ENCODE results near the gene MLX.
"Not testable (repeated sequence)": the region's sequence is repeated elsewhere in the genome, so short reads cannot be mapped to it uniquely, and the experiment has no call there.

Gene MLX

GRCh38 chr17:42579794-42580551 is 13.1 kb downstream of the MLX start:
- DNase-seq (ENCODE audit: low spot score): no peak

DNA sequence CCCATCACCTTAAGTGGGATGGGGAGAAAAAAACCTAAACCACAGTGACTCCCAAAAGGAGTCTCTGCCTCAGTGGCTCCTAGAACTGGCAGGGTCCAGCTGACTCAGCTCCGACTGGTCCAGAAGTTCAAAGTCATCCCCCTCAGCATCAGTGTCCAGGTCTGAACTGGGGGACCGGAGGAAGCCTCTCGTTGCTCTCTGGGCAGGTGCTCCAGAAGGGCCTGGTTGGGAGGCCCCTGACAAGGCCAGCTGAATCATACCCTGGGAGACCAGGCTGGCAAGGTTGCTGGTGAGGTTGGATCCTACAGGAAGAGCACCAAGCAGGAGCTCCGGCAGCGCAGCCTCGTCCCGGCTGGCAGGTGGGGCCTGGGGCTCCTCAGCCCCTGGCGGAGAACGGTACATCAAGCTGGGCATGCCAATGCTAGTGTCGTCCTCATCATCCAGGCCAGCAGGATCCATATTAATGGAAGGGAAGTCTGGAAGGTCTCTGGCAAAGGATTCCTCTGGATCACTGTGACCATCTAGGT is 14.9 kb downstream of the MLX start:
- no peak for DNase-seq (ENCODE audit: low spot score)

DNA sequence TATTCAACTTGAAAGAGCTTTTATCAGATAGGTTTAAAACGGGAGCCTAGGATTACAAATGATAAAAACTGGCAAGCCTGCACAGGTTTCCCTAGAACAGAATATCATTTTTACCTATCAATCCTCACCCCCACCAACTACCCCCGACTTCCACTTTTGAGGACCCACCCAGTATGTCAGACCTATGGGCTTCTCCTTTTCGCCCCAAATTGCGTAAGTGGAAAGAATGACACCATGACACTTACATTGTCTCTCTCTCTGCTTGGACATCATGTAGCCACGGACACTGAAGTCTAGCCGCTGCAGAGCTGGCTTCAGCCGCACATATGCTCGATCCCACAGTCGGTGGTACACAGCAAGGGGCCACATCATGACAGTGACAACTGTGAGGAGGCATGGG is 18.0 kb downstream of the MLX start:
- no peak for DNase-seq (ENCODE audit: low spot score)

DNA sequence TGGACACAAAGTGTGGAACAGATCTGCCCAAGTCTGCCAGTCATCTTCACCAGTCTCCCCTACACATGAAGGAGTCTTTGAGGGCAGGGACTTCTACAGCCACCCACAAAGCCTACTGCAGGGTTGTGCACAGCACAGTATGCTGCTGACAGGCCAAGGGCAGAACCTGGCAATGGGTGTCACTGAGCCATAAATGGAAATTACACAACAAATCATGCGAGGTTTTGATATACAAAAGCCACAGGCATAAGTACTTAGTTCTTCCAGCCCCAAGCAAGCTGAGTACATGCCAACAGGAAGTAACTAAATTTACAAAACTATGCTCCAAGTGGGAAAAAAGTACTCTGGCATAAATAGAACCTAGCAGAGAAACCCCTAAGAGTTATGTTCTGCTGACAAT is 18.5 kb downstream of the MLX start:
- DNase-seq (ENCODE audit: low spot score): no peak

DNA sequence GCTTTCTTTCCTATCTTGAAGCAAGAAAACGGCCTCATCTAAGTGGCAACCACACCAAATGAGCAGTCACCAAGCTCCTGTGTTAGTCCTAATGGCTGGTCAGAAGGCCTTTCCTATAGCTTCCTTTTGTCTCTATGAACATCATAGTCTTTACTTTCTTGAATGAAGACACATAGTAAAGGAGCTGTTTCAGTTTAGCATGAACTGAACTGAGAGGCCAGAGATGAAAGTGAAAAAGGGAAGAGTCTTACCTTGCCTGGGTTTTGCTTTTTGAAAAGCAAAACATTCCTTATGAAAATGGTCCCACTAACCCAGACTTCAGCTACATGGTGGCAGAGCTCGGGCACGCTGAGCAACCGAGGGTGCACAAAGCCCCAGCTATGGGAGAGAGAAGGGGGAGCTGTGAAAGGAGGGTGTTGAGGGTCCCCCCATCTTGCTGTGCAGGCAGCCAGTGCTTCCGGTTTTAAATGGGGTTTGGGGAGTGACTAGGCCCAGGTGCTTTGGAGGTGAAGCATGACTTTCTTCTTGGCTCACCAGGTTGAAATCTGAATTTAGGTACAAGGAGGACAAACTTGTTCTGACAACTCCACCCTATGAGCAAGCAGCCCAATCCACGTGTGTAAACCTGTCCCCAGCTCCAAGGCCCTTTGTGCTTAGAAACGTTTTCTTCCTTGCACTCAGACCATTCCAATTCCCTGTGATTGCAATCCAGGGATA is 19.8 kb downstream of the MLX start:
- no peak for DNase-seq (ENCODE audit: low spot score)

DNA sequence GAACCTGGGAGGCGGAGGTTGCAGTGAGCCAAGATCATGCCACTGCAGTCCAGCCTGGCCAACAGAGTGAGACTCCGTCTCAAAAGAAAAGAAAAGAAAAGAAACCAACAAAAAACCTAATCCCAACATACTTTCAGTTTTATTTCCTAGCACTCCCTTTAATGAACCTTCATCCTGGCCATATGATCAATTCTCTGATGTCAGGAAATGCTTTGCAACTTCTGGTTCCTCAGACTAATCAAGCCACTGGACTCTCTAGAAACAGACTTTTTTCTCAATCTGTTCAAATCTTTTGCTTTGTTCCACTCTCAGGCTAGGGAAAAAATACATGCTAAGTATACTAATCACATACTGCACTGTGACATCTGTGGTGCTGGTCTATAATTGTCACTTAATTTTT is 24.0 kb downstream of the MLX start:
- DNase-seq (ENCODE audit: low spot score): no peak

DNA sequence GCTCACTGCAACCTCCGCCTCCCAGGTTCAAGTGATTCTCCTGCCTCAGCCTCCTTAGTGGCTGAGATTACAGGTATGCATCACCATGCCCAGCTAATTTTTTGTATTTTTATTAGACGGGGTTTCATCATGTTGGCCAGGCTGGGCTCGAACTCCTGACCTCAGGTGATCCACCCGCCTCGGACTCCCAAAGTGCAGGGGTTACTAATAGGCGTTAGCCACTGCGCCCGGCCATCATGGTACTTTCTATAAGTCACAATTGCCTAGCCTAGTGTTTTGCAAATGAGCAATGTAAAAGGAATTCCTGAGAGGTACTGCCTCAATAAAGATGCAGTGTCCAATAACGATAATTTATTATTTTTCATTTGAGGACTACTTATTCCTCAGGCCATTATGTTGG is 24.5 kb downstream of the MLX start:
- no peak for DNase-seq (ENCODE audit: low spot score)

GRCh38 chr17:42596386-42596785 is 29.5 kb downstream of the MLX start:
- no peak for DNase-seq (ENCODE audit: low spot score)

DNA sequence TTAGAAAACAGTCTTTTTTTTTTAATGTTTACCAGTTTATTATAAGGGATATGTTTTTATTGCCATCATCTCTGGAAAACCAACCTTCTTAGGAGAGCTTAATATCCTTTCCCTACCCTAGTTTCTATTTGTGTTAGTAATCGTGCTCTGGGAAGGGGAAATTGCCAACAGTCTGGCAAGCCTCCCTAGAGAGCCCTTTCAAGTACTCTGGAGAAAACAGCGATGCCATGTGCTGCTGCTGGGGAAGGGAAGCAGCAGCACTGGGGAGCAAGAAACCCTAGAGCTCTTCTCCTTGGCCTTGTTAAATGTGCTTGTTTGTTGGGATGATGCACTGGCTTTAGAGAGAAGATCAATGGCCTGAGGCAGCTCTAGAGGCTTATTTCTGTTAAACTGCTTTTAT is 32.0 kb downstream of the MLX start:
- no peak for DNase-seq (ENCODE audit: low spot score)

DNA sequence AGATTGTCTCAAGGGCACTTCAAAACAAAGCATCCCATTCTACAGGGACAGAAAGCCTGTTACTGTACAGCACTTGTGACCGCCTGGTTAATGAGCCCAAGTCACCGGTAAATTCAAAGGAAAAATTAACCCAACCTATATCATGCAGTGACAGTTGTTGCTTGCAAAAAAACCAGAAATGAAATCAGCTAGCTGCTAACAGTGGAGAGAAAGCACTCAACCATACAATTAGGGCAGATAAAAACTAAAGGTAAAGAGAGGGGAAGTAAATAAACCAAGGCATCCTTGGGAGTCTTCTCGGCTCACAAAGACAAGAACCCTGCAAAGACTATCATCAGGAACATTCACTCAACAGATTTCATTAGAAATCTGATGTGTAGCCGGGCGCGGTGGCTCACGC is 36.4 kb downstream of the MLX start:
- no peak for DNase-seq (ENCODE audit: low spot score)

DNA sequence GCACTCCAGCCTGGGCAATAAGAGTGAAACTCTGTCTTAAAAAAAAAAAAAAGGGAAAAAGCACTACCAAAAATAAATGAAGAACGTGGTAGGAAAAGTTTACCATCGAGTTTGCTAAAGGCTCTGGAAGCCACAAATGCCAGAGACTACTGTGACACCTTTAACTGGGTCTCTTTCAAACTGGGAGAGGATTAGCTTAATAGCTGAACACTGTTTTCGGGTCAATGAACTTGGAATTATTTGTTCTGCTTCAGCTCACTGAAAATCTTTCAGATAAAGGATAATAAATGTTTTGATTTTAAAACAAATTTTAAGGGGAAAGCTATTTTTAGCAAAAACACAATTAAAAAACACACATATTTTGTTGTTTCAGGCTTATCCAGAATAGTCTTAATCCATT is 40.9 kb downstream of the MLX start:
- no peak for DNase-seq (ENCODE audit: low spot score)

DNA sequence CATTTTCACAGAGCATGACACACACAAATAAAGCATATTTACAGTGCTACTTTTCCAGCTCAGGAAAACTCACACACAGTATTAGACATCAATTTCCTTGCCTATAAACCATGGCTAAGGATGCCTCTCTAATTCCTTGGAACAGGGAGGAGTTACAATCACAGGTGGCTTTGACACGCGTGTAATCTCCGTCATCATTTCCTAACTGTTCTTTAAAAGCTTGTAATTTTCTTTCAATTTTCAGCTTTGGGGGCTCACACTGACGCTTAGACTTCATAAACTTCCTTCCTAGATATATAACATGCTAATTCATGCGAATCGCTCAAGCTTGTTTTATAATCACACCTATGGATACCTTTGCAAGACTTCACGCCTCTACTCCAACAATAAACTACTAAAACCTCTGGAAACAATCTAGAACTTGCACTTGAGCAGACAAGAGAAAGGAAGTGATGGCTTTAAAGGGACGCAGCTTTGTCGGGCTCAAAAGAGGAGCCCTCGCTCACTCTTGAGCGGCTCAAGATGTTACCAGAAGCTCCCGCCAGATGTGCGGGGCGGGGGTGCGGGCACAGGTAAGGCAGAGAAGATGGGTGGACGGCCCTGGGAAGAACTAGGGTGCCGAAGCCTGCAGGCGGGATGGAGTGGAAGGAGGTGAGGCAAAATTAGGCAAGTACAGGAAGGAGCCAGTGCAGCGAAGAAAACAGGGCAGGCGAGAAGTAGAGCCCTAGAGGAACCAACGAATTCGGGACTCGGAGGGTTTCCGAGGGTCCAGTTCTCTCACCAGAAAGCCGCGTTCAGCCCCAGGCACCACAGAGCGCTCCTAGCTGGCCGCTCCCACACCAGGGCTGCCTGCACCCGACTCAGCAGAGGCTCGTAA is 41.6 kb downstream of the MLX start:
- DNase-seq (ENCODE audit: low spot score): no peak

DNA sequence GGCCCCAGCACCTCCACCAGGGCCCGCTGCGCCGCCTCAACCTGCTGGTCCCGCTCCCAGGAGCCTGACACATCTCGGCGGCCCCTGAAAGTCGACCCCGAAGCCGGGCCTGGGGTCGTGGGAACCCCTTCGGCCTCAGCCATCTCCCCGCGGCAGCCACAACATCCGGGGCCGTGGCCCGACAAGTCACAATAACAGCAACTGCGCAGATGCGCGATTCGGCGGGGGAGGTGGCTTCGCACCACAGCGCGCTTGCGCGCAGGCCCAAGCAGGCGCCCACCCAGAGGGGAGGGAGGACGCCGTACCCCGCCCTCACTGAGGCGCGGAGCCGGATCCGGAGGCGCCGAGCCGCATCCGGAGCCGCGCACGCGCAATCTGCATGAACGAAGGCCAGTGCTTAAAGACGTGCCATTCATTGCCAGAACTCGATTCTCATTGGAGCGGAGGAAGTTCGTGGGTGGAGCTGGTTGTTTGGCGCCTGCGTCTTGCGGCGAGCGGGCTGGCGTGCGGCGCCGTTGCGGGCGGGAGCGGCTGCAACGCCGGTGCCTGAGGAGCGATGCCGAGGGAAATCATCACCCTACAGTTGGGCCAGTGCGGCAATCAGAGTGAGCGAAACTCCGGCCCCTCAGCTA is 42.4 kb downstream of the MLX start, which contains the start of the genes RETREG3 and TUBG1:
Gene RETREG3 (minus strand): TSS at position 193 of the 632 bp plus-strand sequence. CDS start 50 bp downstream, at position 143.
Gene TUBG1 (plus strand): TSS at position 502 of the 632 bp plus-strand sequence. CDS start 55 bp downstream, at position 557.
- peak; percentile 100 for DNase-seq (ENCODE audit: low spot score)

DNA sequence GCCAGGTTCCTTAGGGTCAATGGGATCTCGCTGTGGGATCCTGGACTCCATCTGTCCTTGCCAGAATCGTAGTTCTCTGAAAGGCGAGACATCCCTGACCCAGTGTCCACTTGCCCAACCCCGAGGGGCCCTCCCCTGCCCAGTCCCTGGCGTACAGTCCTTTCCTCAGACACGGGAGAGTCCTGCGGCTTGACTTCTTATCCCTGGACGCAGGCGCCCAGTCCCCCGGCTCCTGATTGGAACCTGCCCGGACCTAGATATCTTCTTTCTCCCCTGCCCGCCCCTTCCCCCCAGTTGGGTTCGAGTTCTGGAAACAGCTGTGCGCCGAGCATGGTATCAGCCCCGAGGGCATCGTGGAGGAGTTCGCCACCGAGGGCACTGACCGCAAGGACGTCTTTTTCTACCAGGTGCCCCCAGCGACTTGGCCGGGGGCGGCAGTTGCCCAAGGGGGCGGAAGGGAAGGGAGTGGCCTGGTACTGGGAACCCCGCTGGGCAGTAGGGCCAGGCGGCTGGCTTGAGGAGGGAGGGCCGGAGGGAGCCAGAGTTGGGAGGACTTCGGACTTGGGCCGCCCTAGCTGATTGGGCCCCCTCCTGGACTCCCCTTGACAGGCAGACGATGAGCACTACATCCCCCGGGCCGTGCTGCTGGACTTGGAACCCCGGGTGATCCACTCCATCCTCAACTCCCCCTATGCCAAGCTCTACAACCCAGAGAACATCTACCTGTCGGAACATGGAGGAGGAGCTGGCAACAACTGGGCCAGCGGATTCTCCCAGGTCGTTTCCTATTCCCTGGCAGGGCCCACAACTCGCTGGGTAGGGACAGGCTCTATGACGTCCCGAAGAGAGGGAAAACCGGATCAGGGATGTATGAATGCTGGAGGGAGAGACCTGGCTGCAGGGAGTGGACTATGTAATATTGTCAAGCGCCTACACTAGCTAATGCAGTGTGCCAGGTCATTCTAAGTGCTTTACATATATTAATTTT is 43.2 kb downstream of the MLX start:
- DNase-seq (ENCODE audit: low spot score): not testable (repeated sequence)

- DNase-seq (ENCODE audit: low spot score): no peak
Observed at GRCh38 chr17:42612013-42612412, 45.1 kb downstream of the MLX start.

- DNase-seq (ENCODE audit: low spot score): no peak
Observed at GRCh38 chr17:42613699-42614295, 46.9 kb downstream of the MLX start.

- no peak for DNase-seq (ENCODE audit: low spot score)
Observed at GRCh38 chr17:42617956-42618431, 51.1 kb downstream of the MLX start.

GRCh38 chr17:42618442-42619150 is 51.7 kb downstream of the MLX start:
- no peak for DNase-seq (ENCODE audit: low spot score)

DNA sequence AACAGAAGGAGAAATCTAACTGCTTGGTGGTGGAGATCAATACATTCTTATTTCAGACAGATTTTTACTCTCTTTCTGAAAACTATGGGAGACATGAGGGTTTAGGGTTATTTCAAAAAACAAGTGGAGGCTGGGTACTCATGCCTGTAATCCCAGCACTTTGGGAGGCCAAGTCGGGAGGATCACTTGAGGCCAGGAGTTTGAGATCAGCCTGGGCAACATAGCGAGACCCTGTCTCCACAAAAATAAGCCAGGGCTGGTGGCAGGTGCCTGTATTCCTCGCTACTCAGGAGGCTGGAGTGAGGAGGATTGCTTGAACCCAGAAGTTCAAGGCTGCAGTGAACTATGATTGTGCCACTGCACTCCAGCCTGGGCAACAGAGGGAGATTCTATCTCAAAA is 55.1 kb downstream of the MLX start:
- not testable (repeated sequence) for DNase-seq (ENCODE audit: low spot score)
